NAMALWA (cell line): ENCODE results near the gene GNG13.
"Not testable (repeated sequence)": the region's sequence is repeated elsewhere in the genome, so short reads cannot be mapped to it uniquely, and the experiment has no call there.

Source experiments
- DNase-seq: peaks from one replicate; pipeline ENCODE4 v3.0.0-alpha.2; 2015; ENCODE audit warnings: low spot score

The GNG13 gene

DNA sequence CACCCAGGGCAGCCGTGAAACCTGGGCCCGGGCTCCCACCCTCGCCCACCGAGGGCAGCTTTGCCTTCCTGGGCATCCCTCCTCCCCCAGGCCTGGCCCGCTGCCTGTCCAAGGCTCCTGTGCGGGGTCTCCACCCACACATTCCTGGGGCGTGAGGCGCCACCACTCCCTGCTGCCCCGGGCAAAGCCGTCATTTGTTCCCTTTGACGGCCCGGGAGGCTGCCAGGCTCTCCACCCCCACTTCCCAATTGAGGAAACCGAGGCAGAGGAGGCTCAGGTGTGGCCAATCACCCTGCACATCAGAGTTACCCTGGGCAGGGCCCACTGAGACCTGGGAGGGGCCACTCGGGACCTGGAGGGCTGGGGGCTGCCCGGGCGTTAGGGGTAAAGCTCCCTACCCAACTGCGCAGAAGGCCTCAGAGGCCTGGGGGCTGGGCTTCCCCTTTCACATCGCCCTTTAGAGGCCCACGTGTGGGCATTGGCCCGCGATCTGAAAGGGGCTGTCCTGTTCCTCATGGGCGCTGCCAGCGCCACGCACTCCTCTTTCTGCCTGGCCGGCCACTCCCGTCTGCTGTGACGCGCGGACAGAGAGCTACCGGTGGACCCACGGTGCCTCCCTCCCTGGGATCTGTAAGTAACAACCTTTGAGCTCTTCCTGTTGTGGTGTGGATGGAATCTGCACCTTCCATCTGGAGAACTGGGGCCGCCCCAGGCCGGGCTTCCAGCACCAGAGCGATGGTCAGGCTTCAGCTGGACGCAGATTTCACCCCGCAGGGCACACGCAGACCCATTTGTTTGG is 39.8 kb downstream of the GNG13 start, which contains the start of gene MSLN:
Gene MSLN, plus strand, starts transcription at position 190 of the 799 bp plus-strand sequence. CDS start 1,947 bp downstream, outside the sequence.
- DNase-seq = no peak

DNA sequence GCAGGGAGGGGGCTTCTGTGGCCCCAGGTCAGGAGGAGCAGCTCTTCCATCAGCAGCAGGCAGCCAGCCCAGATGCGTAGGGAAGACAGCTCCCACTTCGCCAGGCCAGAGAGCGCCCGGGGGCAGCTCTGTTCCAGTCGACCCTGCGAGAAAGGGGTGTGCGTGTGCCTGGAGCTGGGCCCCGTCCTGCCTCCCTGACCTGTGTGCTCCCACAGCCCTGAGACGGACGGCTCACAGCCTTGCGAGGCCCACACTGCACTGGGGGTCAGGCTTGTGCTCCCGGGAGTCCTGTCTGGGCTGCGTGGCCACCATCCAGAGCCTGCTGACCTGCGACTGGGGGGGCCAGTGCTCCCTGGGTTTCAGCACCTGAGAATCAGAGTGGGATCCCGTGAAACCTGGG is 40.5 kb downstream of the GNG13 start:
- DNase-seq = no peak

DNA sequence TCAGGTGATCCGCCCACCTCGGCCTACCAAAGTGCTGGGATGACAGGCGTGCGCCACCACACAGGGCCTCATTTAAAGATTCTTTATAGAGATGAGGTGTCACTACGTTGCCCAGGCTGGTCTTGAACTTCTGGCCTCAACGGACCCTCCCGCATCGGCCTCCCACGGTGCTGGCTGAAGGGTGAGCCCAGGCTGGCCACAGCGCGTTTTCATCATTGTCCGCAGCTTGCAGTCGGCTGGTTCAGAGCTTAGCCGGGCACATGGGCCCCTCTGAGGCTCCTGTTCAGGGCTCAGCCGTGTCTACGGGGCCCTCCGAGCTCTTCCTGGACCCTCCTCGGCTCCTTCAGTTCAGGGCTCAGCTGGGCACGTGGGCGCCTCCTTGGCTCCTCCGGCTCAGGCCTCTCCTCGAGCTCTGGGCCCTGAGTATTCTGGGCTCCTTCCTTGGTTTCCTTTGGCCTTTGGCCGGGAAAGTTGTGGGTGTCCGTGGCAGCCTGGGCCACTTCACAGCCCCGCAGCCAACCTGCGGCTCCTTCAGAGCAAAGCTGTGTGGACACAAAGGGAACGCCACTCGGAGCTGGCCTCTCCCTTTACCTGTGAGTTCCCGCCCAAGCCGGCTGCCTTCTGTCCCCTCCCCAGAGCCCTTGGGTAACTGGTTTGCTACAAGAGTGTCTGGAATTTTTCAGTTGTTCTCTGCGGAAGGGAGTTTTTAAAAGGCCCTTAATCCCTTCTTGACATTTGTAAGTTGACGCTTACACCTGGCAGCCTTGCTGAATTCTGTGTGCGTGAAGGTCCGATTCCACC is 41.2 kb downstream of the GNG13 start:
- no peak for DNase-seq

DNA sequence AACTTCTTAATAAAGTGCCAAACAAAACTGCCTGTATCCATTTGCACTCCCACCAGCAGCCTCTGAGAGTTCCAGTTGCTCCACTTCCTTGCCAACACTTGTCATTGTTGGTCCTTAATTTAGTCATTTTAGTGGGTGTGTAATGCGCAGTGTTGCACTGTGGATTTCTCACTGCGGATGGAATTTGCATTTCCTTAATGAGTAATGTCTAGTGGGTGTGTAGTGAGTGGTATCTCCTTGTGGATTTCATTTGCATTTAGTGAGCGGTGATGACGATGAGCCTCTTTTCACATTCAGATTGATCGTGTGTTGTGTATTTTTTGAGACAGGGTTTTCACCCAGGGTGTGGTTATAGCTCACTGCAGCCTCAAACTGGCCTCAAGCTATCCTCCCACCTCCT is 44.1 kb downstream of the GNG13 start:
- DNase-seq = no peak

DNA sequence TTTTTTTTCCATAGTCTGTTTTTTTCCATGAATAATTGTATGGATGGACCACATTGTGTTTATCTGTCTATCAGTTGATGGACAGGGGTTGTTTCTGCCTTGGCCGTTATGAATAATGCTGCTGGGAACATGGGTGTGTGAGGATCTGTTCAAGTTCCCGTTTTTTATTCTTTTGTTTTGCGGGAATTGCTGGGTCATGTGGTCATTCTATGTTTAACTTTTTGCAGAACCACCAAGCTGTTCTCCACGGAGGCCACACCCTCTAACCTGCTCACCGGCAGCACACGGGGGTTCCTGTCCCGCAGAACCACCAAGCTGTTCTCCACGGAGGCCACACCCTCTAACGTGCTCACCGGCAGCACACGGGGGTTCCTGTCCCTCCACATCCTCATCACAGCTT is 45.9 kb downstream of the GNG13 start:
- DNase-seq = no peak

DNA sequence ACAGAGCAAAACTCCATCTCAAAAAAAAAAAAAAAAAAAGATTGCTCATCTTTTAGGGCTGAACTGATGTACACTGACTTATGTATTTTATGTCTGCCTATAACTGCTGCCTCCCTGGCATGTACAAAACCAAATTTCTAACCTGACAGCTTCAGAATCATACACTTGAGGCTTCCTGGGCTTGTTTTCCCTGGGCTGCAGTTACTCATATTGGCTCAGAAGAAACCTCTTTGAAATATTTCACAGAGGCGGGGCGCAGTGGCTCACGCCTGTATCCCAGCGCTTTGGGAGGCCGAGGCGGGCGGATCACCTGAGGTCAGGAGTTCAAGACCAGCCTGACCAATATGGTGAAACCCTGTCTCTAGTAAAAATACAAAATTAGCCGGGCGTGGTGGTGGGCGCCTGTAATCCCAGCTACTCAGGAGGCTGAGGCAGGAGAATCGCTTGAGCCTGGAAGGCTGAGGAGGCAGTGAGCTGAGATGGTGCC is 46.4 kb downstream of the GNG13 start:
- DNase-seq = not testable (repeated sequence)

DNA sequence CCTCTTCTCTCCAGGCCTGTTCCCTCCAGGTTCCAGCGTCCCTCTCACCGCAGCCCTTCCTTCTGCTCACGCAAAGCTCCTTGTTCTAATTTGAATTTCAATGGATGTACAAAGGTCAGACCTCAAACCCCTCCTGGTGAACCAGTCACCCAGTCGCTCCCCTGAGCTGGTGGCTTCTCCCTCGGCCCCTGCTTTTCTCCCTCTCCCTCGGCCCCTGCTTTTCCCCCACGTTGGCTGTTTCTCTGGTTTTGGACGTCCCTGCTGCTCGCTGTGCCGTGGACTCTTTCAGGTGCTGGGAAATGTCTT is 48.6 kb downstream of the GNG13 start:
- DNase-seq = no peak

DNA sequence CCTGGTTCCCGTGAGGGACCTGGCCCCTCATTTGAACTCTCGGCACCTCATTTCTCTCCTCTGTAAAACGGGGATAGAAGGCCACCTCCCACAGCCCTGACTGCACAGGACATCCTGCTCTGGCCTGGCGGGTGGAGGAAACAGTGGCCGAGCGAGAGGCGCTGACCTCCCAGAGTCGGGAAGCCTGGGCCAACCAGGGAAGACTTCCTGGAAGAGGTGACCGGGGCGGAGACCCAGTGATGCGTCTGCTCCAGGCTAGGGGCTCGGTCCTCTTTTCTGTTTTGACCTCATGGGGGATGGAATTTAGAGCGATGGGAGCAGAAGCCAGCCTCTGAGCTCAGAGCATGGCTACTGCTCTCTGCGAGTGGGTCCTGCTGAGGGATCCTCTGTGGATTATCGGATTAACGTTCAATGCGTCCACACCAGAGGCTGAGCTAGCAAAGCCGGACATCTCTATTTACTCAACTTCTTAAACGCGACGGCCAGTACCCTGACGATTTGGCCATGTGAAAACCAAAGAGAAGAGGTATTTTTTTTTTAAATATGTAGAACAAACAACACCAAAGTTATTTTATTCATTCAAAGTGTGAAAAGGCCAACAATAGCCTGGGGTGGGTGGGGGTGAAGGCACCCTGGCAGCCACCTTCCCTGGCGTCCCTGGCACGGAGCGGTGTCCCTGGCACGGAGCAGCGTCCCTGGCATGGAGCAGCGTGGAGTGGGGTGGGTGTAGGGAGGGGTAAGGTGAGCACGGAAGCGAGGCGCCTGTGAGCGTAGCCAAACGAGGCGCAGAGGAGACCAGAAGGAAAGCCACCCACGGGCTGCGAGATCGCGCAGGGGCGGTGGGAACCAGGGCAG is 49.2 kb downstream of the GNG13 start:
- no peak for DNase-seq

DNA sequence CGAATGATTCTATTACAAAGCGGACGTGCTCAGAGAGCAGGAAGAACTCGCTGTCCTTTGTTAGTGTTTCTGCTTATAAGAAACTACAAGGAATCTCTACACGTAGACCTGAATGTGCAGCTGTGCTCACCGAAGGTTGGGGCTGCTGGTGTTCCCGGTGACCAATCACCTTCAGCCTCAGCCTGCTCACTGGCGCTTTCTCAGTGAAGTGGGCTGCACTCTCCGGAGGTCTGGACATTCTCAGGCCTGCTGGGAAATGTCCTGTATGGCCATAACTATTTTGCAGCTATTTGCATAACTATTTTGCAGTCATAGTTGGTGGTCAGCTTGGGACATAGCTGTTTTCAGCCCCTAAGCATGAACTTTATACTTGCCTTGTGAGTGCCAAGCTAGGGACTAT is 50.0 kb downstream of the GNG13 start:
- DNase-seq = no peak

DNA sequence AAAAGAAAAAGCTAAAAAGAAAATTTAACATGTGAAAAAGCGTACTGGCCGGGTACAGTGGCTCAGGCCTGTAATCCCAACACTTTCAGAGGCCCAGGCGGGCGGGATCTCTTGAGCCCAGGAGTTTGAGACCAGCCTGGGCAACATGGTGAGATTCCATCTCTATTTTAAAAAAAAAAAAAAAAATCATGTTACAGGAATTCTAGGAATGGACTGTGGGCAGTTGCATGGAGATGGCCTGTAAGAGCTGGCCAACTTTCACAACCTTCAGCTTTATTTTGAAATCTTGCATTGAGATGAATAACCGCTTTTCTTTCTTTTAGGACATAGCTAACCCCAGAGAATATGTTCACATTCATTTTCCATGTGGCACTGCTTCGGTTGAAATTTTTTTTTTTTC is 51.5 kb downstream of the GNG13 start:
- DNase-seq = no peak
